Hypothalamus (tissue), 51 donors: Measurements from ENCODE around the gene PDGFC.

Experiments used
- DNase-seq, 51 donors: peaks; one replicate each; lab custom pipeline; 2025; lab: John Stamatoyannopoulos, UW

PDGFC gene

GRCh38 chr4:156838761-156839160, 132.8 kb downstream of the PDGFC start:
- DNase-seq = no peak

DNA sequence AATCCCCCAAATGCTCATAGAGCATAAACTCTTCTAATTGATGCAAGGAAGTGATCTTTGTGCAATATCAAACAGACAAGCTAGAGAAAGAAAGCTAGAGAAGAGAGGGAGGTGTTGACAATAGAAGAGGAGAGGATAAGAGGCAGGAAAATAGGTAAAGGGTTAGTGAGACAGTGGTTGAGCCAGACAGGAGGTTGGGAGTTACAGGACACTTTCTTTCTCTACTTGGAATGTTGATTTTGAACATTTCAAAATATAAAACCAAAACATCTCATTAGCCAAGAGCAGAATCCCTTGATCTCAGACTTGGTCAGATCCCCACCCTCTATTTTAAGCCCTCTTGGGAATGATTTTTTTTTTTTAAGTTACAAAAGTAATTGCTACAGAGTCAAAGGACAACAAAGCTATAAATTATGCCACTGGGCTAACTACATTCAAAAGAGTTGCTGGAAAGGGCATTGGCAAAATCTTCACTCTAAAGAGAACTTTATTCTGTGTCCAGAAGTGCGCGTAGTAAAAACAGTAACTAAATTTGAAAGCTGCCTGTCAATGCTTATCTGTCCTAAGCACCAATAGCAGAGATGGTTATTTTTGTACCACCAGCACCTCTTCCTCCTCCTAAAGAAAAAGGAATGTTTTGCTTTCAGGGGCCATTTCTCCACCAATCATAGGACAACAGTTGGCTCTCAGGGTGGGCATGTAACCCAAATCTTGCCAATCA, 133.8 kb downstream of the PDGFC start:
- DNase-seq = no peak

- no peak for DNase-seq
Observed at GRCh38 chr4:156832886-156833285, 138.7 kb downstream of the PDGFC start.

GRCh38 chr4:156830351-156830750, 141.2 kb downstream of the PDGFC start:
- no peak for DNase-seq

DNA sequence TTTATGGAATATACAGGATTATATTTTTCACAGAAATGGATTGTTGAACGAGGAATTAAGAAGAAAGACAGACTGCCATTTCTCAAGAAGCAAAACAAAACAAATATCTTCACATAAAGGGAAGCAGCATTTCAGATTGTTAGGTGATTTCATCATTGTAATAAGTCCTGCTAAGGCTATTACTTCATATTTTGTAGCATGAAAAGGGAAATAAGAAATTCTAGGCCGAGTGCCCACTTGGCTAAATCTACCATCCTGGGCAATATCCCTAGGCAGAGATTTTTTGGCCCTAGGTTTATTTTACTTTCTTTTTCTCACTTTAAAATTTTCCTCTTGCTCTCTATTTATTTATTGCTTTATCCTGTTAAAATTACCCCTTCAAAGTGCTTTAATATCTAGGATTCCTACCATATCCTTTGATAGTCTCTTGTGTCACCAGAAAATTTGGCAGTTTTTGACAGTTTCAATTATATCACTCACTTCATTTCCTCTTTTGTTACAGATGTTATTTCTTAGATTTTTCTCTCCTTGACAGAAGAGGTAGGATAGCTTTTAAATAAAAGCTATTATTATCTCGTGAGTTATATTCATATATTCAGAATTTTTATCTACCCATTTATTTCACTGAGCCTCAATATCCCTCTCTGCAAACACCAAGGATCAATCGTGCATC, 142.3 kb downstream of the PDGFC start:
- DNase-seq = no peak

- no peak for DNase-seq
Observed at GRCh38 chr4:156827519-156827918, 144.1 kb downstream of the PDGFC start.

GRCh38 chr4:156825074-156825473, 146.5 kb downstream of the PDGFC start:
- DNase-seq = no peak

- no peak for DNase-seq
Observed at GRCh38 chr4:156824451-156825060, 147.0 kb downstream of the PDGFC start.

DNA sequence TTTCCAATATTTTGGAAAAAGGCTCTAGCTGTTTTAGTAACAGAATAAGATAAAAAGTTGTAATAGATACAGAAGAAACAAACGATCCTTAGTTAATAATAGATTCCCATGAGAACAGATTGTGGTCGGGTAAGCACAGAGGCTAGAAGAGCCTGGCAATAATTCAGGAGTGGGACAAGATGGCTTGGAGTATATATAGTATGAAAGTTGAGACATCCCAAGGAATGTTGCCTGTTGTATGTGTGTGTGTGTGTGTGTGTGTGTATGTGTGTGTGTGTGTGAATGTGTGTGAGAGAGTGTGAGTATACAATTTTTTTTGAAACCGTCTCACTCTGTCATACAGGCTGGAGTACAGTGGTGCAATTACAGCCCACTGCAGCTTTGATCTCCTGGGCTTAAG, 150.7 kb downstream of the PDGFC start:
- no peak for DNase-seq

GRCh38 chr4:156816360-156816755, 155.2 kb downstream of the PDGFC start:
- no peak for DNase-seq

DNA sequence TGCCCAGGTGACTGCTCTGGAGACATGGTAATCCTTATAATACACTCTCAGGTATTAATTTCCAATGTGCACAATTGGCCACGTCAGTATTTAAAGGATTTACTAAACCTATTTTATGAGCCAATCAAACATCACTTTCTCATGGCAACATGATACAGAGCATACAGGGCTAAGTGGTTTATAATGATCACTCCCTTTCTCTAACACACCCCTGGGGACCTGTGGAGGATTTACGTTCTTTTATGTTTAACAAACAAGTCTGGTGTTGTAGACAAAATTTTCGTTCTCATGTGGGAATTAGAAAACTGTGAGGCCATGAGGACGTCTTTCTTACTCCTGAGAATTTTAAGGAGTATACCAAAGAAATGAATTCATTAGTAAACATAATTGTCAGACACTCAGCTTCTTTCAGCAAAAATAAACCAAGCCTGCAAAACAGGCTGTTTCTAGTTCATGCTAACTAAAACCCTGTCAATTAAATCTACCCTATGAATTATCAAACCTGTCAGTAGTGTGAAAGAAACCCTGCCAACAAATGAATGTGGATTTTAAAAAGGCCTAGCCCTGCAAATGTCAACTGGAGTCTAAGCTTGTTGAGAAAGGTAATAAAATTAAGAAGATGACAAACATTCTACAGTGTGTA, 155.8 kb downstream of the PDGFC start:
- no peak for DNase-seq

GRCh38 chr4:156811963-156812362, 159.6 kb downstream of the PDGFC start:
- DNase-seq = no peak

- DNase-seq = no peak
Observed at GRCh38 chr4:156811286-156811685, 160.3 kb downstream of the PDGFC start.

- no peak for DNase-seq
Observed at GRCh38 chr4:156805696-156806095, 165.9 kb downstream of the PDGFC start.

- no peak for DNase-seq
Observed at GRCh38 chr4:156803056-156803455, 168.5 kb downstream of the PDGFC start.

- no peak for DNase-seq
Observed at GRCh38 chr4:156800463-156800862, 171.1 kb downstream of the PDGFC start.

GRCh38 chr4:156799121-156799589, 172.4 kb downstream of the PDGFC start:
- DNase-seq = no peak

DNA sequence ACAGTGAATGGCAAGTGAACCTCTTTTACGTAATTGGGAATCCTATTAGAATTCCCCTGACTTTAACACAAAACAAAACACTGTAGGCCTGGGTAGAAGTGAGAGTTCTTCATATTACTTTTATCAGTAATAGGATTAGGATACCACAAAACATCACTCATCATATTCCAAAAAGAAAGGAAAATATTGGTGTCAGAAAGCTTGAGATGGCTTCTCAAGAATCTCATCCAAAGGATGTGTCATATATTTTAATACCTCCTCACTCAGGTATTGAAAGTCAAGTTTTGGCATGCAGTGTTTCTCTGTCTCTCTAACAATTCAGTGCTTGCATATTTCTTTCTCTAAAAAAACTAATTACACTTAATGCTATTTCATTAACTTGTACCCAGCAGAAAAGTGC, 173.2 kb downstream of the PDGFC start:
- no peak for DNase-seq

GRCh38 chr4:156797206-156797605, 174.4 kb downstream of the PDGFC start:
- DNase-seq = no peak

GRCh38 chr4:156795727-156796126, 175.9 kb downstream of the PDGFC start:
- DNase-seq = no peak

- DNase-seq = no peak
Observed at GRCh38 chr4:156794863-156795262, 176.7 kb downstream of the PDGFC start.
